Measurements from ENCODE around the gene SCN3B. TPM values are rescaled to one million over a fixed set of nuclear protein-coding genes. Genes with fewer than 3 reads are reported as not detected.

SCN3B gene
- total RNA-seq, 1 donor from 2014 or later = not detected

DNA sequence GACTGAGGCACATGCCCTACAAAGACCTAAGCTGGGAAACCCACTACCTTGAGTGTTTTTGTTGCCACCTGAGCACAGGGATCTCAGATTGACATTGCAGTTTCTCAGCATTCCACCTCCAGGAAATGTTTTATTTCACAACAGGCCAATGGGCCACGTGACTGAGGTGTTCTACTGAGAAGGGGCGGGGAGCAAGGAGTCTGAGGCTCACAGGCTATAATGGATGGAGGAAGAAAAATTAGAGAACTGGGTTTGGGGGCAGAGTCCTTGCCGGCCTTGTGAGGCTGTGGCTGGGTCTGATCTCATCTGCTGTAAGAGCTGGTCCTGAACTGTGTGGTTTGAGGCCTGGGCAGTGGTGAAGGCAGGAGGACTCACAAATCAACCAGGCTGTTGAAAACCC lies 46.3 kb upstream of the SCN3B start:
- H3K27ac Mint-ChIP-seq = no peak overlapping the region
- Histone ChIP-seq H3K27me3 (no peaks in the 10 kb centered on the region), H4K20me1 (ENCODE audit: low read depth) (no peaks in the 10 kb centered on the region)

DNA sequence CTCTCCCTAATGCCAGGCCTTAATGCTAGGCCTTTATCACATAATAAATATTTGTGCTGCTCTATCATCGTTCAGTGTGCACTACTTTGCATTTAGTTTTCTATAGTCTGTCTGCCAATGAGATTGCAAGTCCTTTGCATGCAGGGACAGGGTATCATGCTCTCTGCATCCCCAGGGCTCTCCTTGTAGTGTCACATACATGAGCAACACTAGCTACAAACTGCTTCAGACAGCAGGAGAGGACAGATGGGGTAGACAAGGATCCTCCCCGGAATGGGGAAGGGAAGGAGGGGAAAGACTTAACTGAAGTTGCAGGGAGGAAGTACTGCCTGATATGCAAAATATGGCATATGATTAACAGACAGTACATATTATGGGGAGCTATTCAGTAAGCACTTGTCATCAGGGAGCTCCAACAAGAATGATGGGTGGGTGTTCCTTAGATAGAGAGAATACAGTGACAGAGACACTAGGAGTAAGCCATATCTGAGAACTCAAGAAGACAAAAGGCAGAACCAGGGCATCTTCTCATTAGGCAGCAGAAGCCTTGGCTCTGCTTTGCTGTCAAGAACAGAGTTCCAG lies 44.2 kb upstream of the SCN3B start:
- no peak overlapping the region for H3K27ac ChIP-seq
- no peak overlapping the region for H3K27ac Mint-ChIP-seq

More for the DNA sequence above, 46.3 kb upstream of the SCN3B start:
- Histone ChIP-seq H3K36me3 (no peaks in the 10 kb centered on the region), H2AFZ (replicated peaks) (no peak overlapping the region), H3K79me2 (ENCODE audit: low read depth) (no peaks in the 10 kb centered on the region), H3K9me3 (ENCODE audit: low read depth) (no peaks in the 10 kb centered on the region), H3K9ac (no peak overlapping the region), H3K4me1 (no peaks in the 10 kb centered on the region), H3K27ac (no peak overlapping the region), H3K4me2 (no peak overlapping the region), H3F3A (ENCODE audit: low read depth) (no peaks in the 10 kb centered on the region), H3K4me3 (no peak overlapping the region)
- Mint-ChIP-seq H3K4me3 (no peak overlapping the region), H3K4me1 (no peaks in the 10 kb centered on the region), H3K9me3 (peaks cover 2% of the 10 kb centered on the region), H3K27me3 (ENCODE audit: insufficient read depth, low read depth) (no peaks in the 10 kb centered on the region), H3K36me3 (no peaks in the 10 kb centered on the region)
- TF ChIP-seq EZH2 (IDR thresholded peaks at IDR 0.05) (no peak), EZH2phosphoT487 (IDR thresholded peaks at IDR 0.05) (no peak)
- TF ChIP-seq, protein P1, sequence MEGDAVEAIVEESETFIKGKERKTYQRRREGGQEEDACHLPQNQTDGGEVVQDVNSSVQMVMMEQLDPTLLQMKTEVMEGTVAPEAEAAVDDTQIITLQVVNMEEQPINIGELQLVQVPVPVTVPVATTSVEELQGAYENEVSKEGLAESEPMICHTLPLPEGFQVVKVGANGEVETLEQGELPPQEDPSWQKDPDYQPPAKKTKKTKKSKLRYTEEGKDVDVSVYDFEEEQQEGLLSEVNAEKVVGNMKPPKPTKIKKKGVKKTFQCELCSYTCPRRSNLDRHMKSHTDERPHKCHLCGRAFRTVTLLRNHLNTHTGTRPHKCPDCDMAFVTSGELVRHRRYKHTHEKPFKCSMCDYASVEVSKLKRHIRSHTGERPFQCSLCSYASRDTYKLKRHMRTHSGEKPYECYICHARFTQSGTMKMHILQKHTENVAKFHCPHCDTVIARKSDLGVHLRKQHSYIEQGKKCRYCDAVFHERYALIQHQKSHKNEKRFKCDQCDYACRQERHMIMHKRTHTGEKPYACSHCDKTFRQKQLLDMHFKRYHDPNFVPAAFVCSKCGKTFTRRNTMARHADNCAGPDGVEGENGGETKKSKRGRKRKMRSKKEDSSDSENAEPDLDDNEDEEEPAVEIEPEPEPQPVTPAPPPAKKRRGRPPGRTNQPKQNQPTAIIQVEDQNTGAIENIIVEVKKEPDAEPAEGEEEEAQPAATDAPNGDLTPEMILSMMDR (IDR thresholded peaks at IDR 0.05) = no peak
- no peak for DNase-seq (ENCODE audit: low spot score)

DNA sequence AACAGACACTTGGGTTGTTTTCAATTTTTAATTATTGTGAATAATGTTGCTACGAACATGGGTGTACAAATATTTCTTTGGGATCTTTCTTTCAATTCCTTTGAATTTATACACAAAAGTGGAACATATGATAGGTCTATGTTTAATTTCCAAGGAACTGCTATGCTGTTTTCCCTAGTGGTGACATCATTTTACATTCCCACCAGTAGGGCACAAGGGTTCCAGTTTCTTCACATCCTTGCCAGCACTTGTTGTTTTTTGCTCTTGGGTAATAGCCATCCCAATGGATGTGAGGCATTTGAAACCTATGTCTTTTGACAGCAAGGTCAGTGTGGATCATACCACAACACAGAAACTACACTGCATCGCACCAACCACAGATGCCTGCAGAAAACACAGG lies 41.8 kb upstream of the SCN3B start:
- Mint-ChIP-seq H3K9me3 (peaks cover 2% of the 10 kb centered on the region), H3K36me3 (no peaks in the 10 kb centered on the region), H3K27ac (no peak overlapping the region), H3K4me1 (no peaks in the 10 kb centered on the region), H3K4me3 (no peak overlapping the region), H3K27me3 (ENCODE audit: insufficient read depth, low read depth) (peaks cover 3% of the 10 kb centered on the region)
- no peak overlapping the region for H3K9ac ChIP-seq
- no peaks in the 10 kb centered on the region for H3K4me1 ChIP-seq
- H3K4me2 ChIP-seq = no peak overlapping the region
- no peaks in the 10 kb centered on the region for H4K20me1 ChIP-seq (ENCODE audit: low read depth)
- TF ChIP-seq EZH2phosphoT487 (IDR thresholded peaks at IDR 0.05) = no peak
- TF ChIP-seq, protein P1 (IDR thresholded peaks at IDR 0.05) = peak; percentile 9
- no peak overlapping the region for H2AFZ ChIP-seq (replicated peaks)
- H3K9me3 ChIP-seq (ENCODE audit: low read depth) = no peaks in the 10 kb centered on the region
- no peaks in the 10 kb centered on the region for H3K27me3 ChIP-seq
- no peaks in the 10 kb centered on the region for H3F3A ChIP-seq (ENCODE audit: low read depth)
- no peak overlapping the region for H3K4me3 ChIP-seq
- H3K79me2 ChIP-seq (ENCODE audit: low read depth) = no peaks in the 10 kb centered on the region
- H3K36me3 ChIP-seq = no peaks in the 10 kb centered on the region
- no peak for DNase-seq (ENCODE audit: low spot score)
- no peak overlapping the region for H3K27ac ChIP-seq

More for the DNA sequence above, 44.2 kb upstream of the SCN3B start:
- Mint-ChIP-seq H3K4me1 (no peaks in the 10 kb centered on the region), H3K9me3 (peaks cover 2% of the 10 kb centered on the region), H3K27me3 (ENCODE audit: insufficient read depth, low read depth) (peaks cover 3% of the 10 kb centered on the region), H3K36me3 (no peaks in the 10 kb centered on the region), H3K4me3 (no peak overlapping the region)
- Histone ChIP-seq H3K4me1 (no peaks in the 10 kb centered on the region), H3K4me3 (no peak overlapping the region), H3K36me3 (no peaks in the 10 kb centered on the region), H3K4me2 (no peak overlapping the region), H3K9ac (no peak overlapping the region), H4K20me1 (ENCODE audit: low read depth) (no peaks in the 10 kb centered on the region), H3K79me2 (ENCODE audit: low read depth) (no peaks in the 10 kb centered on the region), H3K9me3 (ENCODE audit: low read depth) (no peaks in the 10 kb centered on the region), H3F3A (ENCODE audit: low read depth) (no peaks in the 10 kb centered on the region), H3K27me3 (no peaks in the 10 kb centered on the region), H2AFZ (replicated peaks) (no peak overlapping the region)
- no peak for DNase-seq (ENCODE audit: low spot score)
- TF ChIP-seq, protein P1 (IDR thresholded peaks at IDR 0.05) = no peak
- TF ChIP-seq EZH2 (IDR thresholded peaks at IDR 0.05) (no peak), EZH2phosphoT487 (IDR thresholded peaks at IDR 0.05) (no peak)

Data from neural progenitor cell (in vitro differentiated cells).